Activated T-helper 2 cell treated with anti-CD3 and anti-CD28 coated beads, Interferon-gamma antibody, Interleukin-2, Interleukin-4, amounts not matched to agents 10 μg/mL and 5 μg/mL and 100 μg/mL, durations not matched to agents 14 hours and 24 hours and 36 hours (primary cell): ENCODE measurements around the gene RSPH10B2. TPM values are rescaled to one million over a fixed set of nuclear protein-coding genes. Genes with fewer than 3 reads are reported as not detected.
A peak's percentile ranks its signal among the peaks of the same experiment; 100 is the strongest.
"Not testable (repeated sequence)": the region's sequence is repeated elsewhere in the genome, so short reads cannot be mapped to it uniquely, and the experiment has no call there.

Source experiments
- DNase-seq: peaks from one replicate; pipeline ENCODE4 v3.0.0; 2021; ENCODE audit warnings: low spot score
- H3K27ac Mint-ChIP-seq: one replicate; pipeline ENCODE4 v1.8.0; 2021; ENCODE audit warnings: mixed read lengths
- H3K27me3 Mint-ChIP-seq: one replicate; pipeline ENCODE4 v1.8.0; 2021; ENCODE audit warnings: low read depth, mixed read lengths
- H3K36me3 Mint-ChIP-seq: one replicate; pipeline ENCODE4 v1.8.0; 2021; ENCODE audit warnings: low read depth, mixed read lengths
- H3K4me1 Mint-ChIP-seq: one replicate; pipeline ENCODE4 v1.8.0; 2021; ENCODE audit warnings: low read depth, mixed read lengths
- H3K4me3 Mint-ChIP-seq: one replicate; pipeline ENCODE4 v1.8.0; 2021; ENCODE audit warnings: low read depth, mild to moderate bottlenecking, moderate library complexity, mixed read lengths
- H3K9me3 Mint-ChIP-seq: one replicate; pipeline ENCODE4 v1.8.0; 2021; ENCODE audit warnings: mixed read lengths
- intact Hi-C: fragments of 100-400 bp; cut with micrococcal nuclease; formaldehyde crosslinking; loops from one replicate; pipeline ENCODE4 v1.15.1; 2023
- total RNA-seq: library from RNA; stranded (reverse); gene quantifications from 2 replicates; pipeline ENCODE4 v1.2.3, GENCODE V29; 2022

RSPH10B2 gene
- 0.23 TPM in 1 of 2 replicates, not detected in the other for total RNA-seq

DNA sequence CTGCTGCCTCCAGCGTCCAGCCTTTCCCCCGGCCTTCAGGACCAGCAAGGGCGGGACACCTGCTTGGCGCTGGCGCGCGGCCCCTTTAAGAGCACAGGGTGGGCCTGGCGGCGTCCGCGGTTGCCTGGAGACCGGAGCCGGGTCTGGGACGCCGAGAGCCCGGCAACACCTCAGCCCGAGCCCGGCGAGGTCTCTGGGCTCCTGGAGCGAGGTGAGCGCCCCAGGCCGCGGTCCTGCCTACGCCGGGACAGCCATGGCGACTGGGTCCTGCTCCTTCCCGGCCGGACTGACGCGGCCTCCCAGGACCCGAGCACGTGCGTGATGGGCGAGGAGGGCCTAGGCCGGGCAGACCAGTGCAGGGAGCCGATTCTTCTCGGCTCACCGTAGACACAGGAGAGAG, at the start of gene RSPH10B2:
Gene RSPH10B2, plus strand, starts transcription at position 140 of the 400 bp plus-strand sequence. CDS start 3,575 bp downstream, outside the sequence.
- H3K36me3 Mint-ChIP-seq, H3K27ac Mint-ChIP-seq, H3K4me3 Mint-ChIP-seq, intact Hi-C loops, H3K4me1 Mint-ChIP-seq, H3K9me3 Mint-ChIP-seq, DNase-seq, H3K27me3 Mint-ChIP-seq: not testable (repeated sequence)

DNA sequence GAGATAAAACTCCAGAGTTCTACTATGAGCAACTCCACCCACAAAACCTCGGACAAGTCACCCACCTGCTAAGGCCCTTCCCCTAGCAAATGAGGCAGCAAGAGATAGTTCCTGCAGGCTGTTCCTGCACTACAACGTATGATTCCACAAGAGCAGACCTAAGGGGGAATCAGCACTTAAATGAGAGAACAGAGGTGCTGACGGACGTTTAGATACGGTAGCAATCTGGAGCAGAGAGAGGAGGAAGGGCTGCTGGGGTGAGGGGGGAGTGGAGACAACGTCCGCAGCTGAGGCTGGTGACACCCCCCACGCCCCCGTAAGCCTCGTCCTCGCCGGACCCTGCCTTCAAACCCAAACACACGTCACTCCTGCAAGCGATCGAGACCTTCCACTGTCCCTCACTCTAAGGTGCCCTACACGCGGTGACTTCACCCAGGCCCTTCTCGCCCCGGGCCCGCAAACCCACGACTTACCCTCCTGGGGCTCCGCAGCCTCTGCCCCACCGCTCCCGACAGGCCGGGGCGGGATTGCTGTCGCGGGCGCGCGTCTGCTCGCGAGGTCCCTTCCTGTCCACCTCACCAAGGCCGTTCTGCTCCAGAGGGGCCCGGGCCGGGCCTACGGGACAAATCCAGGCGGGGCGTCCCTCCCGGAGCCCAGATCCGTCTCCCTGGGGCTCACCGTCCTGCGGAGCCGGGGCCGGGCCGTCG, 47.8 kb upstream of the RSPH10B2 start:
- Mint-ChIP-seq H3K4me1 (peaks cover 26% of the 10 kb centered on the region), H3K36me3 (peaks cover 49% of the 10 kb centered on the region)

DNA sequence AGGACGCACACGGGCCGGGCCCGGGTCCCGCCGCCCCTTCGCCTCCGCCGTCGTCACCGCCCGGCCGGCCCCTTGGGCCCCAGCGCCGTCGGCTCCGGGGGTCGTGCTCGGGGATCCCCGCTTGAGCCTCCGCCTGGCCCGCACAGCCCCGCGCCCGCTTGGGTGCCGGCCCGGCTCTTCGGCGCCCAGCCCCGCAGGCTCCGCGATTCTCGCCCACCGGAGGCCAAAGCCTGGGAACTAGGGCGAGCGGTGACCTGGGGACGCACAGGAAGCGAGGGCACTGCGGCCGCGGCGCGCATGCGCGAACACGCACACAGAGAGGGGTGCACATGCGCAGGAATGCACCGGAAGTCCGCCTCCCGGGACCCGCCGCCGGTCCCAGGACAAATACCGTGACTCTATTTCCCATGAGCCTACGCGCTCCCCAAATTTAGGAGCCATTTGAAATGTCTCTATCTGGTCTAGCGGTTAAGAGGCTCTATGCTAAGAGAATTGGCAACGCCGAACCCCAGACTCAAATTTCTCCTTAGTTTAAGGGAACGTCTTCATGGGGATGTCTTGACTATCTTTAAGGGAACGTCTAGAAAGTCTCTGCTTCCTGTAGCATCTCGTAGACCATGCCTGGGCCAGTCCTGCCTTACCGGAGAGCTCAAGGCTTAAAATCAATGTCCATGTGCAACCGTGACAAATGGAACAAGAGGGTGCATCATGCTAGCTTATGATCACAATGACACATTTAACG, 47.1 kb upstream of the RSPH10B2 start, which contains the start of gene ZNF12:
Gene ZNF12, minus strand, starts transcription at position 282 of the 742 bp plus-strand sequence. CDS start 1,774 bp downstream, outside the sequence.
- Mint-ChIP-seq H3K4me3 (peak within 1 kb of the TSS; percentile 91), H3K36me3 (peaks cover 49% of the 10 kb centered on the region), H3K27me3 (peaks cover 6% of the 10 kb centered on the region), H3K9me3 (peaks cover 37% of the 10 kb centered on the region), H3K27ac (peak within 1 kb of the TSS; percentile 79), H3K4me1 (peaks cover 26% of the 10 kb centered on the region)
- peak; percentile 92 for DNase-seq
- intact Hi-C loops, result loop anchor here (1.0 to 5.0 kb wide), 3 partner anchors 22 to 260 kb away; partner anchors contain the start of genes DAGLB and ZDHHC4

More for the DNA sequence above, 47.8 kb upstream of the RSPH10B2 start:
- peak overlapping the region; percentile 91 for H3K4me3 Mint-ChIP-seq
- DNase-seq, result peak; percentile 40
- peak overlapping the region; percentile 76 for H3K27ac Mint-ChIP-seq
- intact Hi-C loops, result loop anchor here (5.0 kb wide), 2 partner anchors 129 to 259 kb away; partner anchors contain the start of genes DAGLB and ZDHHC4
- peaks cover 43% of the 10 kb centered on the region for H3K9me3 Mint-ChIP-seq
- H3K27me3 Mint-ChIP-seq, result peaks cover 4% of the 10 kb centered on the region

DNA sequence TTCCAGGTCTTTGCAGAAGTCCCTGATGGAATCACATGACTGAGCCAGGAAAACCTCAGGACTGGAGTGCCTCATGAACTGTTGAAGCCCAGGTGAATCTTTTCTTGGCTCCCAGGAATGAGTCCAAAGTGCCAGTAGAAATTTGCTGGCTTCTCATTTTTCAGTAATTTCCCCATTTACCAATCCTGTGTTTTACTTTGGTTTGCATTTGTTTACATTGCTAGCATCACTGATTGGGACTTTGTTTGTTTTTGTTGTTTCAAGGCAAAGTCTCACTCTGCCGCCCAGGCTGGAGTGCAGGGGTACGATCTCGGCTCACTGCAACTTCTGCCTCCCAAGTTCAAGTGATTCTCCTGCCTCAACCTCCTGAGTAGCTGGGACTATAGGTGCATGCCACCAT, 45.6 kb upstream of the RSPH10B2 start:
- no peak overlapping the region for H3K27ac Mint-ChIP-seq
- intact Hi-C loops, result loop anchor here (5.0 kb wide), 2 partner anchors 131 to 261 kb away; partner anchors contain the start of genes DAGLB and ZDHHC4

GRCh38 chr7:6709808-6710207, 44.1 kb upstream of the RSPH10B2 start:
- DNase-seq, result no peak
- intact Hi-C loops, result loop anchor here (5.0 kb wide), 2 partner anchors 133 to 263 kb away; partner anchors contain the start of genes DAGLB and ZDHHC4
- Mint-ChIP-seq H3K9me3 (peaks cover 18% of the 10 kb centered on the region), H3K27ac (no peak overlapping the region), H3K4me1 (peaks cover 14% of the 10 kb centered on the region), H3K4me3 (no peak overlapping the region), H3K27me3 (peaks cover 6% of the 10 kb centered on the region), H3K36me3 (peaks cover 28% of the 10 kb centered on the region)

More for the DNA sequence above, 45.6 kb upstream of the RSPH10B2 start:
- Mint-ChIP-seq H3K9me3 (peaks cover 25% of the 10 kb centered on the region), H3K4me1 (peaks cover 20% of the 10 kb centered on the region), H3K27me3 (peaks cover 6% of the 10 kb centered on the region), H3K4me3 (no peak overlapping the region), H3K36me3 (peaks cover 42% of the 10 kb centered on the region)
- no peak for DNase-seq

GRCh38 chr7:6714360-6714759, 39.5 kb upstream of the RSPH10B2 start:
- Mint-ChIP-seq H3K4me1 (peaks cover 6% of the 10 kb centered on the region), H3K27me3 (peaks cover 14% of the 10 kb centered on the region), H3K36me3 (no peaks in the 10 kb centered on the region), H3K4me3 (no peak overlapping the region), H3K27ac (no peak overlapping the region), H3K9me3 (no peaks in the 10 kb centered on the region)
- DNase-seq, result no peak
- intact Hi-C loops, result no loop called here

DNA sequence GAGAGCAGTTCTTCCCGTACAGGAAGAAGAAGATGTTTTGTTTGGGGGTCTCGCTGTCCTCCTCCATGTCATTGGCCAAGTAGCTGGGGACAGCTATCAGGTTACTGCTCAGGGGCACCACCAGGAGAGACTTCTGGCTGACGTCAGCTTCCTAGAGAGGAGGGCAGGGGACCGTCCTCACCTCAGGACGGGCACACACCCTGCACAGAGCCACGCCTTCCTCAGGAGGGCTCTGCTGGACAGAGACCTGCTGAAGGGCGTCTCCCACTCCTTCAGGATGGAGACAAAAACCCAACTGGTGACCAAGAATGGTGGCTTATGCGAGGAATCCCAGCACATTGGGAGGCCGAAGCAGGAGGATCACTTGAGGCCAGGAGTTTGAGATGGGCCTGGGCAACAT, 38.0 kb upstream of the RSPH10B2 start:
- DNase-seq, H3K9me3 Mint-ChIP-seq, H3K27ac Mint-ChIP-seq, H3K4me1 Mint-ChIP-seq, H3K4me3 Mint-ChIP-seq, intact Hi-C loops, H3K36me3 Mint-ChIP-seq: not testable (repeated sequence)
- H3K27me3 Mint-ChIP-seq, result peaks cover 14% of the 10 kb centered on the region

DNA sequence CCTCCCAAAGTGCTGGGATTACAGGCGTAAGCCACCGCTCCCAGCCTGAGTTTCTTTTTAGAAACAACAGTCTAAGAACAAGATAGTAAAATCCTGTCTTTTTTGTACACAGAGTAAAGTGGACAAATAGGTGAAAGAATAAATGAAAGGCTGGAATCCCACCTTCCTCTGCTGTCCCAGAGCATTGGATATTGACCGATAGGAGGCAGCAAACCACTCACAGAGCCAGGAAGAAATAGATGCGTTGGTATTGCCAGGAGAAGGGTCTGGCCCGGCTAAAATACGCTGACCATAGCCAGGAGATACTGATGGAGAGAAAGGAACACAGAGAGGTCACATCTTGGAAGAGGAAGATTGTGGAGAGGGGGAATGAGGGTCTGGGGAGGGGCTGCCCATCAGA, 35.8 kb upstream of the RSPH10B2 start:
- intact Hi-C loops, result no loop called here
- H3K27me3 Mint-ChIP-seq, result peaks cover 20% of the 10 kb centered on the region
- DNase-seq, result no peak
- H3K27ac Mint-ChIP-seq, result no peak overlapping the region
- no peaks in the 10 kb centered on the region for H3K9me3 Mint-ChIP-seq
- peaks cover 6% of the 10 kb centered on the region for H3K4me1 Mint-ChIP-seq
- H3K4me3 Mint-ChIP-seq, result no peak overlapping the region
- no peaks in the 10 kb centered on the region for H3K36me3 Mint-ChIP-seq

- H3K27me3 Mint-ChIP-seq, H3K4me3 Mint-ChIP-seq, H3K36me3 Mint-ChIP-seq, intact Hi-C loops, H3K4me1 Mint-ChIP-seq, DNase-seq, H3K27ac Mint-ChIP-seq, H3K9me3 Mint-ChIP-seq: not testable (repeated sequence)
Measured at GRCh38 chr7:6724351-6724750, 29.6 kb upstream of the RSPH10B2 start.

DNA sequence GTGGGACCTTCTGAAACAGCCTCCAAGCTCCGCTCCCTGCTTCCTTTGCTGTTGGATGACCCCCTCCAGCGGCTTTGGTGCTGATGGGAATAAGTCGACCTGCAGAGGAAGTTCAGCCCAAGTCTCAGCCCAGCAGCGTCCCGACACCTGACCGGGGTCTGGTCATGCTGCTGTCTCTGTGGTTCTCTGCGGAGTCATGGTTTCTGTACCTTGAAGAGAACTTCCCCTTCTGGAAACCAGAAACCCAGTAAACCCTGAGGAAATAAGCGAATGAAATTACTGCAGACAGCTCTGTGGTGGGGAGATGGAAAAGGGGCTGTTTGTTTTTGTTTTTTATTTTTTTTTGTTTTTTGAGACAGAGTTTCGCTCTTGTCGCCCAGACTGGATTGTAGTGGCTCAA, 28.9 kb upstream of the RSPH10B2 start:
- Mint-ChIP-seq H3K27me3 (peaks cover 8% of the 10 kb centered on the region), H3K4me3 (no peak overlapping the region), H3K9me3 (peaks cover 12% of the 10 kb centered on the region), H3K4me1 (peaks cover 7% of the 10 kb centered on the region), H3K36me3 (peaks cover 12% of the 10 kb centered on the region), H3K27ac (no peak overlapping the region)
- intact Hi-C loops, result no loop called here
- no peak for DNase-seq

- intact Hi-C loops, H3K27ac Mint-ChIP-seq, H3K27me3 Mint-ChIP-seq, DNase-seq, H3K4me3 Mint-ChIP-seq: not testable (repeated sequence)
- Mint-ChIP-seq H3K9me3 (peaks cover 12% of the 10 kb centered on the region), H3K4me1 (peaks cover 14% of the 10 kb centered on the region), H3K36me3 (peaks cover 24% of the 10 kb centered on the region)
Measured at GRCh38 chr7:6726341-6726740, 27.6 kb upstream of the RSPH10B2 start.

DNA sequence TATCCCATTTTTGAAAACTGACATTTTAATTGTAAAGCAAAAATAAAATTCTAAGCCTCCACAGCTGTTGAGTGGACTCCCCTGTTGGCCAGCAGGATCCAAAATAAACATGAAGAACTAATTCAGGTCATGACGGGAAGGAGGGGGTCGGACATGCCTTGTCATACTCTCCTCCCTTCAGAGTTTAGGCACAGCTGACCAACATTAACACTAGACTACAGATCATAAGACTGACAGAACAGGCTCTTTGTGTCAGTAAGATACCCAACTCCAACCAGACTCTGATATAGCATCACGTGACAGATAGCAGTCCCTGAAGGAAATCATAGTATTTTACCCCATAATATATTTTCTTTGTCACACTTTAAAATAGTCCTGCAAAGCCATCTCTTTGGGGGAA, 26.2 kb upstream of the RSPH10B2 start:
- peaks cover 4% of the 10 kb centered on the region for H3K27me3 Mint-ChIP-seq
- peaks cover 12% of the 10 kb centered on the region for H3K9me3 Mint-ChIP-seq
- H3K4me3 Mint-ChIP-seq, result peak overlapping the region; percentile 39
- DNase-seq, result no peak
- intact Hi-C loops, result no loop called here
- no peak overlapping the region for H3K27ac Mint-ChIP-seq
- peaks cover 34% of the 10 kb centered on the region for H3K36me3 Mint-ChIP-seq
- peaks cover 16% of the 10 kb centered on the region for H3K4me1 Mint-ChIP-seq
